ENCODE measurements around the gene PMFBP1. TPM values are rescaled to one million over a fixed set of nuclear protein-coding genes. Genes with fewer than 3 reads are reported as not detected.

The PMFBP1 gene
- total RNA-seq, 1 experiment from 2014 or later = not detected

DNA sequence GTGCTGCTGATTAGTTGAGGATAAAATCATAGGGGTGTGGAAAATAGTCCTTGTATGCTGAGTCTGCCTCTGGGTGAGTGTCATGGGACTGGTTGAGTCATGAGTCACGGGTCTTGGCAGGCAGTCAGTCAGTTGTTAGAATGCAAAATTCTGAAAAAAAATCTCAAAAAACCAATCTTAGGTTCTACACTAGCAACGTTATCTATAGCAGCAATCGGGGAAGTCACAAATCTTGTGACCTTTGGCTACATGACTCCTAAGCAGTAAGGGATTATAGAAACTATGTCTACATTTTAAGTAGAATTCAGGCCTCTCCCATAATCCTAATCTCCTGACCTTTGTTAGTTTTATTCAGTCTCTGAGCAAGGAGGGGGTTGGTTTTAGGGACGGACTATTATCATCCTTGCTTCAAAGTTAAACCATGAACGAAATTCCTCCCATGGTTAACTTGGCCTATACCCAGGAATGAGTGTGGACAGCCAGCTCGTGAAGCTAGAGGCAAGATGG lies 18.0 kb upstream of the PMFBP1 start:
- no peak for DNase-seq (ENCODE audit: low spot score)

DNA sequence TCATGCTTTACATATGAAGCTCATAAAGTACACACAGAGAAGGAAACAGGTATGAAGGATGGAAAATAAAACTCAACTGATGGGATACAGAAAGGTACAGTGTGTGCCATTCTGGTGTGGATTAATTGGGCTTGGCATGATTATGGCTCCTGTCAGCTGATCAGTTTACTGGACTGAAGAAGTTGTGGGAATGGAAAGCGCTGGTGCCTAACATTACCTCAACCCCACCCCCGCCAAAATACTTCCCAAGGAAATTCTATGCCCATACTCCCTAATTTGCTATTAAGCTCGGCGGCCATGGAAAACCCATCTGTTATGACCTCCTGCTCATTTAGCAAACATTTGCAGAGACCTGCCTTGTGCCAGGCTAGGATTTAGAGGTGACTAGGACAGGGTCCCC lies 16.6 kb upstream of the PMFBP1 start:
- no peak for DNase-seq (ENCODE audit: low spot score)

DNA sequence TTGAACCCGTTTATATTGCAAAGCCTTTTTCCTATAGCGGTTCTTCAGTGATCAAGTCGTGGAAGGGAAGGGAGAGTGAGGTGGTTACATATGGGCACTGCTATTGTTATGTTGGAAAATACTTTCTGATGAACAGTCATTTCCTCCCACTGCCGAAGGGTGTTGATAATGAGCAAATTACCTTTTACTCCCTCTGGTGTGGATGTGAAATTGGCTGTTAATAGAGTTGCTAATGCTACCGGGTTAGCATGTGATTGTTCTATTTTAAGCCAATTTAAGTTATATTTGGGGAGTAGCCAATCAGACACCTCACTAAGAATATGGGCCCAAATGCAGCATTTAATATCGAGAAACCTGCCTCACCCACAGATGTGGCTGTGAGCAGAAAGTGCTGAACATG lies 15.6 kb upstream of the PMFBP1 start:
- DNase-seq (ENCODE audit: low spot score) = no peak

DNA sequence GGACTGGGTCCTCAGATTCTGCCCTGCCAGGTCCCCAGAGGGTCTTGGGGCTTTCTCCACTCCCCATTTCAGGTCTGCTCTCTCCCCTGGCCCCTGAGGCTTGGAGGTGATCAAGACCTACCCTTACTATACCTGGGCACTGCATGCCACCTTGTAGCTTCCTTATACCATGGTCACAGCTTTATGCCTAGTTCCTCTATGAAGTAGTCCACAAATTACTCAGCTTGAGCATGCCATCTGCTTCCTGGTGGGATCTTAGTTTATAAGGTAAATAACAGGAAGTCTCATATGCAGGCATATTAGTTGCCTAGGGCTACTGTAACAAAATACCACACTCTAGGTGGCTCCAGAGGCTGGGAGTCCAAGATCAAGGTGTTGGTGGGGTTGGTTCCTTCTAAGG lies 11.0 kb upstream of the PMFBP1 start:
- DNase-seq (ENCODE audit: low spot score) = no peak

DNA sequence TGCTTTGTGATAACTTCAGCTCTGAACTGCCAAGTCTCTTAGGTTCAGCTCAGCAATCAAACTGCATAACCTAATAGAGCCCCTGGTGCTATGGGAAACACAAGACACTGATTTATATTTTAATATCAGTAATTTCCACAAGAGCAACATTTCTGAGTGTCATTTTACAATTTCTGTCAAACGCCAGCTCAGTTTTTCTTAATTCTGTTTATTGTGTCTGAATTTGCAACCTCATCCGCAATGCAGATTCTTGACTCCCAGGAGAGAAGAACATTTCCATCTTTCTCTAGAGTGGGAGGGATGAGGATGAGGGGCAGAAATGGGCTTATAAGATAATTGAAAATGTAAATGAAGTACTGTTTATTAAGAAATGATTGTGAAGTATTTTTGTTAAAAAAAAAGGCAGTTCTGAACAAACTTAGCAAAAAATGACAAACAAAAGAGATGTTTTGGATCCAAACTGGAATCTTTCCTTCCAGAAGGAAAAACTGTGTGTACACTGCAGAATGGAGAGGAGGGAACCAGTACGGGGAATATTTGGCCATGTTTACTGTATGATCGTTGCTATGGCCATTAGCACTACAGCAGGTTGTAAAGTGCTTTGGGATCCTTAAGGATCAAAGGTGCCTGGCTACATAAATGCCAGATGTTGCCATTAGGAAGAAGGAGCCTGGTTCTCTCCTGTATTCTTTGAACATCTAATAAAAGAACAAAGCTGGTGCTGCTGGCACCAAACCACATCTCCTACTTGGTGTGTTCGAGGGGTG lies 7.4 kb upstream of the PMFBP1 start:
- no peak for DNase-seq (ENCODE audit: low spot score)

DNA sequence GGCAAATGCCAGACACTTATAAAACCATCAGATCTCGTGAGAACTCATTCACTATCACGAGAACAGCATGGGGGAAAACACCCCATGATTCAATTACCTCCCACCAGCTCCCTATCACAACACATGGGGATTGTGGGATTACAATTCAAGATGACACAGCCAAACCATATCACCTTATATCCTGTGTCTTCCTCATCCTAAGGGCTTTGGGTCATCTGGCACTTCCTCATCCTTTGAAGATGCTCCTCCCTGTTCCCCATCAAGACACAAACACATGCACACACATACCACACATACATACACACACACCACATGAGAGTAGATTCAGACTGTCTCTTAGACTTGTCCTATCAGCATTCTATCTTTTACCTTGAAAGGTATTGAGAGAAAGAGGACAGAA lies 2.8 kb upstream of the PMFBP1 start:
- no peak for DNase-seq (ENCODE audit: low spot score)

DNA sequence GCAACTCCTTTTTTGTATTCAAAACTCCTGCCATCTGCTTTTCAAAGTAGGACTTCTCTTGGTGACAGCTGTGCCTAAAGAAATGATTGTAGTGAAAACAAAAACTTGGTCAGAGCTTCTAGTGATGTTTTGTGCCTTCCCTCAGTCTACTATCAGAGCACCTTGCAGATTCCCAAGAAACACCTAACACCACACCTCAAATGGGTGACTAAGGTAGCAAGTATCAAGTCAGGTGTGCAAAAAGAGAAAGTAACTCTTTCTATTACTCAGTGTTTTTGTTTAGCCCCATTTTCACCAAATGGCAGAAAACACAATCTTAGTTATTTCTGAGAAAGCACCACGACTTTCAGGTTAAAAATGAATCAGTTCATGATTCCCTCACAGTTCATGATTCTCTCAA lies 2.0 kb upstream of the PMFBP1 start:
- DNase-seq (ENCODE audit: low spot score) = no peak

DNA sequence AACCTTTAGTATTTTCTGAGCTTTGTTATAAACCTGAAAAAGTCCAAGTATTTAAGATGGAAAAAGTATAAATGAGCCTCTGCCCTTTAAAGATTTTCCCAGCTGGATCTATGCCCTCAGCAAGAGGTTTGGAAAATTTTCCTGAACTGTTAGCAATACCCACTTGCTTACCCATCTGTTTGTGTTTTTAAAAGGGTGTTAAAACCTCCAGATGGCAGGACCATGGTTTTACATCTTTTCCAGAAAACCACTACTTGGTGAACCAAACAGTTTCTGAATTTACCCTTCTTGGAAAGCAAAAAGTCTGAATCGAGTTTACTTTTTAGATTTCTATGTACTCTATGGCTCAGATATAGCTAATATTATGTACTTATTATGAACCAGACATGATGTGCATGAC lies 719 bp downstream of the PMFBP1 start:
- DNase-seq (ENCODE audit: low spot score) = no peak

DNA sequence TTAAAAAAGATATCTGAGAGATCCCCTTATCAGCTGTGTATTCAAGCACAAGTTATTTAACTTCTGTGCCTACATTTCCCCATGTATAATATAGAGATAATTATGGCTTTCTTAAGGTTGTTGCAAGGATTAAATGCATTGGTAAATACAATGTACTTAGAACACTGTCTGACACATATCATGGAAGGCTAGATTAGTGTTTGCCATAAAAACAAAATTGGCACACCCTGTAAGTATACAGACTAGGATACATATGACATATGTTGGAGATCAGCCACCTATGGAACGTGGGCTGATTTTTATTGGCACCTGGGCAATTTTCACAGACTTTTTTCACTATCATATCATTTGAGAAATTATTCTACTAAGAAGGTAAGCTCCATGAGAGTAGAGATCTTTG lies 2.2 kb downstream of the PMFBP1 start:
- no peak for DNase-seq (ENCODE audit: low spot score)

DNA sequence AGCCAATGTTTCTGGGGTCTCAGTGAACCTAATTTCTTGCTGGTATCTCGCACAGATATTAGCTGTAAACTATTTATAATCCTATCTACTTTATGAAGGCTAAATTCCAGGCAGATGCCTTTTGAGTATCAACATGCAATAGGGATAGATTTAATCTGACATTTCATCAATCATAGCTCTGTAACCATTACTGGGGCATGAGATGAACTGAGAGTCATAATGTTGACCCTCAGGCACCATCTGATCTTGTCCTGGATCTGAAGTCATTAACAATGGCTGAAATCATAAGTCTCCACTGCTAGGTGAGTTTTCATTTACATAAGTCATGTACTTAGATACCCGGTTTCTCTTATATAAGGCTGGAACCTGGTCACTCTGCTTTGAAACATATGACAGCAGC lies 3.6 kb downstream of the PMFBP1 start:
- DNase-seq (ENCODE audit: low spot score) = no peak

DNA sequence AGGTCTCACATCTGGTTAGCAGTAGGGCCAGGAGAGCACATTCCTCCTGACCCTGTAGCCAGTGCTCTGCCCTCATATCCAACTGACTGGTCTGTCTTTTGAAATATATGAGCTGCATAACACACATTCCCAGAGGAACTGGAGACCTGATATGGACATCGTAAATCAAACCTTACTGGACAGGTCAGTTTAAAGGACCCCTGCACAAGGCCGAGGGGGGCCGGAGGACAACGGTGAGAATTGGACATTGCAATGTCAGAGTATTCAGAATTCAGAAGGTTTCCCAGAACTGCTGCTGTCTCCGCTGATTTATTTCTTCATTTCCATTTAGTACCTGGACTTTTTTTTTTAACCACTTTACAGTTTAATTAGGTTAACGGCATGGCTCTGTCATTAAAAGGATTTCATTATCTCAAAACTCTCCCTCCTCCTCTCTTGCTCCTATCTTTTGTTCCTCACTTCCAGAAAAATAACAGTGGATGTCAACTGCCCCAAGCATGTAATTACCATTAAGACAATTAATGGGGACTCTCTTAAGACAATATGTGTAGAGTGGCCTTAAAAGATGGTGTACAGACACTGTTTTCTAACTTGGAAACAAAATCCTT lies 4.9 kb downstream of the PMFBP1 start:
- no peak for DNase-seq (ENCODE audit: low spot score)

DNA sequence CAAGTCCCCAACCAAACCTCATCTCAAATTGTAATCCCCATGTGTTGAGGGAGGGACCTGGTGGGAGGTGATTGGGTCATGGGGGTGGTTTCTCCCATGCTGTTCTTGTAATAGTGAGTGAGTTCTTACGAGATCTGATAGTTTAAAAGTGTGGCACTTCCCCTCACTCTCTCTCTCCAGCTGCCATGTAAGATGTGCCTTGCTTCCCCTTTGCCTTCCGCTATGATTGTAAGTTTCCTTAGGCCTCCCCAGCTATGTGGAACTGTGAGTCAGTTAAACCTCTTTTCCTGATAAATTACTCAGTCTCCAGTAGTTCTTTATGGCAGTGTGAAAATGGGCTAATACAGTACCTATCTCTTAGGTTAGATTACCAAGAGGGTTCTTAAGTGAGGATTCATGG lies 5.8 kb downstream of the PMFBP1 start:
- no peak for DNase-seq (ENCODE audit: low spot score)

DNA sequence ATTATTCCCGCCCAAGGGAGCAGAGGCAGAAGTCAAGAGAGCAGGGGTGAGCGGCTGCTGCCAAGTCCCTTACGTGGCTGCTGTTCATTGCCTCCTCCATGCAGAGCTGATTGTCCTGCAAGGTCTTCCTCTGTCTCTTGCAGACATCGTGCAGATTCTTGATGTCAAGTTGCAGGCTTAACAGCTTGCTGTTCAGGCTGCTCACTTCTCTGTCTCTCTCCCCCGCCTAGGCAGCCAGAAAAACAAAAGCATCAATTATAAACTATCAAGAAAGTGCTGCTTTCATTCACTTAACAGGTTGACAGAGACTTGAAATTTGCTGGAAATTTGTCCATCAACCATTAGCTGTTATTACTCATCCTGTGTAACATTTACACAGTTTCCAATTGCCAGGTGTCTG lies 7.3 kb downstream of the PMFBP1 start:
- no peak for DNase-seq (ENCODE audit: low spot score)

DNA sequence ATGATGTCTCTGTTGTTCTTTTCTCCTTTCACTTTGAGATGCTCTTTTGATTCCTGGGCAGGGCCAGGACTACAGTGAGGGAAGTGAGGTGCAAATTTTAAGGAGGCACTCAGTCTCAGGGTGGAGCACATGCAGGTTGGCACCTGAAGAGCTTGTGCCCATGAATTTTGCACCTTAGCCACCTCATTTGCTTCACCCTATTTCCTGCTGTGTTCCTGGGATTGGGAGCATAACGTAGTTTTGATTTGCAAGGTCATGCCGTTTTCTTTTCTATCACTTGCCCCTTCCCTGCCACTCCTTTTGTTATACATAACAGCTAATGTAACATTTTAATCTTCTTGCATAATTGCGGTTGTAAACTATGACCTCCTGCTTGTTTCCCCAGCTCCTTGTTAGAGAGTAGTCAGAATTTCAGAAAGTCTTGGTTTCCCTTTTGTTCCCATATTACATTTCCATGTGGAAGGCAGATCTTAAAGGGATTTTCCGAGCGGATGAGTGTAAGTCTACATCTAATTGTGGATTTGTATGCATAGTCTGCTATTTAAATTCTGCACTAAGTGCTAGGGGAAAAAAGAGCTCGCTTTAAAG lies 9.8 kb downstream of the PMFBP1 start:
- DNase-seq (ENCODE audit: low spot score) = no peak

DNA sequence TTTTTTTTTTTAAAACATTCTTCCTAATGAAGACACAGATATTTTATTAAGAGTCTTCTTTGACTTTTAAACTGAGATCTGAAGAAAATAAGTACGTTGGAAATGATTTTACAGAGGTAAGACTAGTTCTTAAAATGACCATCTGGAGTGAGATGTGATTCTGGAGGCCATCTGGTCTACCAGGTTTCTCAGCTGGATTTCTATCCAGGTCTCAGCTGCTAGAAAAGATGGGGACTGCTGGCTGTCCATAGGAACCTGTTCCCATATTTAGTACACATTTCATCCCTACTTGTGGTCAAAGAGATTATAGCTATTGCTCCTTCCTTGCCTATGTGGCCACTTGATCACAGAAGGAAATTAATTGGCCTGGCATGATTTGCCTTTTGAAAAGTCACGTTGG lies 12.2 kb downstream of the PMFBP1 start:
- no peak for DNase-seq (ENCODE audit: low spot score)

DNA sequence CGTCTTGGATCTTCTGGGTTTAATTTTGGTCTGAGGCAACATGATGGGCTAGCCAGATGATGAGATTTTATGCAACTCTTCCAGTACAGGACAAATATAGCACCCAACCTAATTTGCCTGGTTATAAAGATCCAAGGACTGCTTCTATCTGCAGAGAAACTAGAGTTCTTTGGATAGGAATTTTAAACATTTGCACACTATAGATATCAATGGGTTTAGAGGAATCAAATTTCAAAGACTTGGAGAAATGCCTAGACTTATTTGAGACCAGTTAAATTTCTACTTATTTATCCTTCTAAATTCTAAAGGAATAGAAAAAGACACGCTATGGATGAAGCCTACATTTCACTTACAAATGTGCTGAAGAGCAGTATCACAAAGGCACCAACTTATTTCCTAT lies 12.6 kb downstream of the PMFBP1 start:
- DNase-seq (ENCODE audit: low spot score) = no peak

DNA sequence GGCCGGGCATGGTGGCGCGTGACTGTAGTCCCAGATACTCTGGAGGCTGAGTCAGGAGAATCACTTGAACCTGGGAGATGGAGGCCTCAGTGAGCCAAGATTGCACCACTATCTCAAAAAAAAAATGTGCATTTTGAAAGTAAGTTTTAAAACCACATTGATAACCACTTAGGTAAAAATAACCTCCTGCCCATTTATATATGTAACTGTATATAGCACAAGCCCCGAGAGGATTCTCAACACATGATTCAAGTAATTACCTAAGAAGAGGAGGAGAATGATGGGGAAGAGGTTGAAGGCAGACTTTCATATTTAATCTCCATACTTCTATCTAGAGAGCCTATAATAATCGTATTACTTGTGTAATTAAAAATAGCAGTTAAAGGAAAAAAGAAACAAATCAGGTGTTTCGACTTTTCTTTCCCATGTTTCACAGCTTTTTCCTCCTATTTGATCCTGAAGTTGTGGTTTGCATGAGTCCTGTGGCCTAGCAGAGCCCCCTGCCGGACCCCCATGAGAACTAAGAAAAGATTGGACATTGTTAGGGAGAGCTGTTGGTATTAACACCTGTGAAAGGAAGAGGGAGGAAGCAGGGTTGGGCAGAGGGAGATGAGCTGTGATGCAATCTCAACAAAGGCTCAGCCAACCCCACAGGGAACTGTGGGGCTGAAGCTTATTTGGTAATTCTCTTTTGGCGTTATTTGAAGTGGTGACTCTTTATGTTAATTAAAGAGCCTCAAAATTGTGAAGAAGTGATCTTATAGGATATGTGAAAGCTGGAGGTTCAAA lies 22.1 kb downstream of the PMFBP1 start:
- DNase-seq (ENCODE audit: low spot score) = no peak

DNA sequence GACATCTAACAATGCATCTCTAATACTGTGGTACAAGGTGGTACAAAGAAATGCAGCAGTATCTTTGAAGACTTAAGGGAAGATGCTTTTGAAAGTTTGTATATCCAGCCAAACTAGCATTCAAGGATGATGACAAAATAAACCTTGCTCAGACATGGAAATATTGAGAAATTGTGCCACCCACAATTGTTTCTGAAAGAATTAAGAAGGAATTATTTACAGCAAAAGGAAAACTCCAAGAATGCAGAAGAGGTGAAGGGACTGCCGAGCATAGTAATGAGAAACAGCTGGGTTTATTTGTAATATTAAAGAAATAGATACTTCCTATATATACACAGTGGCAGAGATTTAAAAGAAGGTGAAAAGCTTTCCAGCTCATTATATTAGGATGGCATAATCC lies 29.5 kb downstream of the PMFBP1 start:
- DNase-seq (ENCODE audit: low spot score) = no peak

DNA sequence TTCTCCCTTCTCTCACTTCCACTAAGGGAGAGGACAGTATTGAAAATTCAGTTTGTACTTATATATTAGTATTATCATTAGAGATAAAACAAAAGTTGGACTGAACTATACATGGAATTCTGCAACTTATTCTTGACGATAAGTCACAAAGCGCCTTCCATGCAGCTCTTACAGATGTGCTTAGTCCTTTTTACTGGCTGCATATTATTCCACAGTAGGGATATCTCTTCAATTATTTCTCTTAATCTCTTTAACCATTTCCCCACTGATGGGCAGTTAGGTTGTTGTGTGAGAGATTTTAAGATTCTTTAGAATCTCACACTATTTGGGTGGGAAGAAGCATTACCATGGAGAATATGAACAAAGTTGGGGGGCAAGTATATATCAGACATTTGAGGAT lies 32.0 kb downstream of the PMFBP1 start:
- DNase-seq (ENCODE audit: low spot score) = no peak

DNA sequence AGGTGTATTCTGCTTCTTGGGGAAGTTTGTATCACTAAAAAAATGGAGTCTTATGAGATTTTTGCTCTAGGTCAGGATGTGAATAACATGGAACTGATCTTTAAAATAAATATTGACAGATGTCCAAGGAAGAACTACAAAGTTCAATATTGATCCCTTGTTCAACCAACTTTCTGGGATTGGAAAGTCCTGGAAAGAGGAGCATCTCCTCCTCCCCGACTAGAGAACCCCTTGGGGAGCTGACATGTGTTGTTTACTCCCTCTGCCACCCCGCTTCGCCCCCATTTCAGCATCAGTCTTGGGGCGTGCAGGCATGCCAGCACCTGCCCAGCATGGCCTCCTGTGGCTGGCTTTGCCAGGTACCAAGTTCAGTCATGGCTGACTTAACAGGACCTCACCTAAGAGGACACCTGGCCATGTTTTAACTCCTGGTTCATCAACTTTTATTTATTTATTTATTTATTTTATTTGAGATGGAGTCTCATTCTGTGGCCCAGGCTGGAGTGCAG lies 33.8 kb downstream of the PMFBP1 start:
- no peak for DNase-seq (ENCODE audit: low spot score)

DNA sequence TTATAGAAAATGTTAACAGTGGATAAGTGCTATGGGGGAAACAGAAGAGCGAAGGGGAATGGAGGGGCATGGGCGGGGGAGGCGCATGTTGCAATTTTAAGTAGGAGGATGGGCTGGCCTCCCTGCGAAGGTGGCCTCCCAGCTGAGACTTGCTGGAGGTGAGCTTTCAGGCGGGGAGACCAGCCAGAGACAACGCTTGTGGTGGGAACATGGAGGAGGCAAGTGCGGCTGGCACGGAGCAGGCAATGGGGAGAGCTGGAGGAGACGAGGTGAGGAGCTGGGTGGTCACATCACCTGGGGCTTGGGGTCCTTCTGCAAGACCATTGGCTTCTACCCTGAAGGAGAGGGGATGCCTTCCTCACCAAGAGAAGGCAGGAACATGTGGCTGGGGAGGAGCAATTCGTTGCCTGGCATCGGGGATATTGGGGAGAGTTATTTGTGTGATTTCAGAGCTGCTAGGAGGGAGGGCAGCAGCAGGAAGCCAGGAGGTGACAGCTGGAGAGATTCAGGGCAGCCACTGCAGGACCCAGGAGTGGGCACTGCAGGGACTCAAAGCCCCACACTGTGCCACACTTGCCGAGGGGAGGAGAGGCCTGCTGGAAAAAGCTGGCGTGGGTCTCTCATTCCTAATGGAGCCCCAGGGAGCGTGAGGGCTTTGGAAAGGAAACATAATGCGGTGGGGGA lies 34.4 kb downstream of the PMFBP1 start:
- DNase-seq (ENCODE audit: low spot score) = no peak

DNA sequence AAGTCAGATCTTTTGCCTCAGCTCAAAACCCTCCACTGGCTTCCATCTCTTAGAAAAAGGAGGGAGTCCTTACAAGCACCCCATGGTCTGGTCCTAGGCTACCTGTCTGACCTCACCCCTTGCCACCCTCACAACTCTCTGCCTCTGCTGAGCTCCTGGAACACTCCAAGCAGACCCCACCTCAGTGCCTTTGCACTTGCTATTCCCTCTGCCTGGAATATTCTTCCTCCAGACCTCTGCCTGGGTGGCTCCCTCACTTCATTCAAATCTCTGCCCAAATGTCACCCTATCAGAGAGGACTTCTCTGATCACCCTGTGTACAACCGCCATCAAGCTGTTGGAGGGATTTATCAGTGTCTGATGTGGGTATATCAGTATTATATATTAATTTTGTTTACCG lies 37.4 kb downstream of the PMFBP1 start:
- no peak for DNase-seq (ENCODE audit: low spot score)

Measured in H4 (cell line).